NCI-H1694 treated with DMSO at 0.1 percent for 48 hours (cell line): ENCODE results near the gene KCNH5.
"Not testable (repeated sequence)": the region's sequence is repeated elsewhere in the genome, so short reads cannot be mapped to it uniquely, and the experiment has no call there.

ENCODE experiments used
- DNase-seq: peaks from one replicate; lab custom pipeline; 2025; lab: John Stamatoyannopoulos, UW

The KCNH5 gene

DNA sequence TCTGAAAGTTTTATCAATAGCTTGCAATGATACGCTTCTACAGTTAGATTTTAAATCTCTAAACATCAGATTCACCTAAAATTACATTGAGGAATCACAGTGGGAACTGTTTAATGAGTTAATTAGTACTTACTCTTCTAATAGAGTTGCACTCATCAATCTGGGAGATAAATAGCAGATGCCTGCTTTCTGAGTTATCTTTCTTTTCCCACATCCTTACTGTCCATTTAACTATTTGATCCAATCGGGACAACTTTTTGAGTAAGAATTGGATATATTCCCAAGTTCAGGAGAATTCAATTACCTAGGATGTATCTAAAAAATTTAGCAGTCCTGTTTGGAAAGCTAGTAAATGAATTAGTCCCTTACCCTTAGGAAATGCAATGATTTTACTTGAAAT lies 162.3 kb downstream of the KCNH5 start:
- no peak for DNase-seq

DNA sequence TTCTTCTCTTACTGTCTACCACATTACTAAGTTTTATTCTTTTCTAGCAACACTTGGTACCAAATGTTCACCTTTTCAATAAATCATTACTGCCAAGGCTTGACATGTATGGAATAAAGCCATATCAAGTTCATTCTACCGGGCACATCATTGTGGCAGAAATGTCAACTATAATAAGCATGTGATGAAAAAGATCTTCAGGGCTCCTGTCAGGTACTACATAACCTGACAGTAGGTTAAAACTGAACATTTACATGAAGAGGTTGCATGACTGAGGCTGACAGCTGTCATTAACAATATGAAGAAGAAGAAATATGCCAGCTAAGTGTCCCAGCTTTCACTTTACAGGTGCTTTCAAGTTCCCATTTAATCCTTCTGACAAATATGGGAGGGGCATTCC lies 178.9 kb downstream of the KCNH5 start:
- DNase-seq: no peak

DNA sequence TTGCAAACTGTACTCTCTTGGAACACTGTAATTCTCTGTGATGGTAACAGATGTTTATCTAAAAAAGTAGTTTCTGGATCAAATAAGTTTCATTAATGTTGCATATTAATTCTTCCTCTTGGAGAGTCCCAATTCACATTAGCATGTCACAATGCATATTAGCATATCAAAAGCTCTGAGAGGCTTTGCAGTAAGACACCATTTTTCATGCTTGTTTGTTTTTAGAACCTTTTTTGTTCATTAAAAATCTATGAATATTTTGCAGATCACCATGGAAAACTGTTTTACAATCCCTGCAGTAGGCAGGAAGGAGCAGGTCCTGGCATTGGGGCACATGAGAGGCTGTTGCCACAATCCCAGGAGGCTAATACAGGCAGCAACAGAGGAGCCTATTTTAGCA lies 180.7 kb downstream of the KCNH5 start:
- no peak for DNase-seq

- DNase-seq: not testable (repeated sequence)
These were observed 187.2 kb downstream of the KCNH5 start for GRCh38 chr14:62858011-62858410.

DNA sequence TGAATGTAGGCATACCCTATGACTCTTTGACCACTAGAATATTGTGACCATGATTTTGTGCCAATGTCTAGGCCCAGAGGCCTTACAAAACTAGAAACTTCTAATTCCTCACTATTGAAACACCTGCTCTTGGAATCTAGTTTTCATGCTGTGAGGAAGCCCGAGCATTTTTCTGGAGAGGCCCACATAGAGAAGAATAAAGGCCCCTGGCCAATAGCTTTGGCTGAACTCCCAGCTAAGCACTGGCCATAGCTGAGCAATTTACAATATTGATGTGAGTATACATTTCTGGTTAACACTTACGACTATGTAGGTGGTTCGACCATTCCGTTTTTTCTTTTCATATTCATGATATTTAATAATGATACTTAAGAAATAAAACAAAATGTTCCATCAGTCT lies 190.3 kb downstream of the KCNH5 start:
- no peak for DNase-seq

GRCh38 chr14:62847168-62847567 lies 198.1 kb downstream of the KCNH5 start:
- no peak for DNase-seq

DNA sequence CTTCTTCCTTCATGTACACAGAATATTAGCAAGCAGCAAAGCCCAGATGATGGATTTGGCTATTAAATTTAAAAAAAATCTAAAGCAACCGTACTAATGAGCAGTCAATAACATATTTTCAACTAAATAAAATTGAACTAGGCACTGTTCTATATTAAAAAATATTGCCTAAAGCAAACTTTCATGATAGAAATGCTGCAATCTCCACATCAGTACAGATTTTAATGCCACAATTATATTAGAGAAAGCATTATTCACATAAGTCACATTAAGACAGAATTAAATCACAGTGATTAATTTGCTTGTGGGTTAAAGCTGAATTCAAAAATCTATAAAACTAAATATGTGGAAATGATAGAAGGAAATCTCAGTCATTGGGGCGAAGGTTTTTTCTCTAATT lies 200.7 kb downstream of the KCNH5 start:
- DNase-seq: no peak

- DNase-seq: no peak
These were observed 221.2 kb downstream of the KCNH5 start for GRCh38 chr14:62824086-62824485.

DNA sequence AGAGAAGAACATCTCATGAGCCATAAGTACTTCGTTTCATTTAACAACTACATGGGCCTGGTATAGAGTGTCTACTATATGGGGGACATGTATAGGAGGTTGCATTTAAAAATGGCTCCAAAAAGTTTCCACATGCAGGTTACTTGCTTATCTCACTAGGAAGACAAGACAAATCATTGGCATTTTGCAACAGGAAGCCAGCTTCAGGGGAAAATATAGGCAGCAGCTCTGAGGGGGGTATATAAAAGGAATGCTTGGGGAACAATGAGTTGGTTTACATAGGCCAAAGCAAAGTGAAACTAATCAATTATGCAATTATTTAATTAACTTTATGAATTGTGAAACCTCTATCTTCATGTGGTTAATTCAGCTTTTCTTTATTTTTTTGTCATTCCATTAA lies 225.3 kb downstream of the KCNH5 start:
- no peak for DNase-seq

DNA sequence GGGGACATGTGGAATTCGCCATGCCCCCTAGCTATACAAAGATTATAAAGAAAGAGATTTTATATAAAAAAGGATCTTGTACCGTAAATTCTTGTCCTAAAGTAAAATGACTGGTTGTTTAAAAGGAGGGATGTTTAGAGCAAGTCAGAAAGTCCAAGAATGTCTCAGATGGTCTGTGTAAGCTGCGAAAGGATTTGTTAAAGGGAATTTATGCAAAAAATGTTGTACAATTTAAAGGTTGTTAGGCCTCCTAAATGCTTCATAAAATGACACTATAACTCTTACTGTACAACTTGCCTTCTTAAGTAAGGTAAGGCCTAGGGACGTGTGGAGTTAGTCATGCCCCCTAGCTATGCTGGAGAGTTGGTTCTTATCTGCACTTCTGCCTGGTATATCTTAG lies 237.6 kb downstream of the KCNH5 start:
- DNase-seq: no peak

DNA sequence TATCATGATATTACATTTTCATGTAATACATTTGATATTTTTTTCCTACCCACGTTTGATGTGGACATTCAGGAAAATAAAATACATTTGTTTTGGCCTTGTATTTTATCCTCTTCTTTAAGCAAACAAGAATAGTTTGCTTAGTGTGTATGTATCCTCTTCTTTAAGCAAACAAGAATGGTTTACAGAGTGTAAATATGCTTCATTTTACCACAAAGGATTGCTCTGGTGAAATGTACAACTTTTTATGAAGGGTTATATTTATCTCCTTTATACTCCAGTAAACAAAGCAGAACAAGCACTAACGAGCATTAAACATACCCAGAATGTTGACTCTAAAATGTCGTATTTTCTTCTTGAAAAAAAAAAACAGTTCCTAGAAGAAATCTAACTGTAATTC lies 244.7 kb downstream of the KCNH5 start:
- DNase-seq: no peak

DNA sequence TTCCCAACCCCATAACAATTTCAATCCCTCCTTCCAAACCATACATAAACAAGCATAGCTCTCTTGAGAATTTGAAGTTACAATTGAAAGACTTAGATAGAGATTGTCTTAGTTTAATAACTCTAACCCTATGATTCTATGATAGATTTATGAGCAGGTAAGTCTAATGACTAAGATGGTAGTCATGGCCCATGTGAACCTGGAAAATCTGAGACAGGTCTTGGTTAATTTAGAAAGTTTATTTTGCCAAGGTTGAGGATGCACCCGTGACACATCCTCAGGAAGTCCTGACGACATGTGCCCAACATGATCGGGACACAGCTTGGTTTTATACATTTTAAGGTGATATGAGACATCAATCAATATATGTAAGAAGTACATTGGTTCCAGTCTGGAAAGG lies 248.8 kb downstream of the KCNH5 start:
- DNase-seq: no peak

GRCh38 chr14:62792578-62792977 lies 252.7 kb downstream of the KCNH5 start:
- DNase-seq: no peak

- DNase-seq: not testable (repeated sequence)
These were observed 263.9 kb downstream of the KCNH5 start for GRCh38 chr14:62781328-62781727.

GRCh38 chr14:62778852-62779251 lies 266.4 kb downstream of the KCNH5 start:
- DNase-seq: no peak

DNA sequence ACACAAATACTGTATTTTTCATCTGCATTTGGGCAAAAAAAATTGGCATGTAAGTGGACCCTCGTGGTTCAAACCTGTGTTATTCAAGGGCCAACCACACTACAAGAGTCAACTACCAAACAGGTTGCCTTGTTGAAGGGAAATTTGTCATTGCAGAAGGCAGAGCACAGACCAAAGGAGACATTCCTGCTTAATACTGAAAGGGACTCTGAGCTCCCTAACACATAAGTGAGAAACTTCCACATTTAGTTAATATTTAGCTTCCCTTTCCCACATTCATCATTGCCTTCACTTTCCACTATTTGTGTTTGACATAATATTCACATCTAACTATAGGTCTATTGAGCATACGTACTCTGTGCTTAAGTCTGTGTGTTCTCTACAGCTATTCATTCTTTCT lies 266.9 kb downstream of the KCNH5 start:
- DNase-seq: no peak

DNA sequence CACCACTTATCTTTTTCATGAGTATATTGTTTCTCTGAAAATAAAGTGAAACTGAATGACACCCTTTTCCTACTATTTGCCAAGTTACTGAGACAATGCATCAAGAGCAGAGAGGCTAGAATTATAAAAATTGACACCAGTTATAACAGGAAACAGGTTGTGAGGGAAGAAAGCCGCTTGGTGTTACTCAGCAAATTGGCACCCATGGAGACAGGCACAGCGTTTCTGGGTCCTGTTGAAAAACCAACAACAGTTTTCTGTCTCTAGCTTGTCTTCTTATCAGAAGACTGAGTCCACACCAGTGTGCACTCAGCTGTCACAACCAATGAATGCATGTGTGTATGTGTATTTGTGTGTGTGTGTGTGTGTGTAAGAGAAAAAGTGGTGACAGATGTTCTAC lies 267.7 kb downstream of the KCNH5 start:
- DNase-seq: no peak

DNA sequence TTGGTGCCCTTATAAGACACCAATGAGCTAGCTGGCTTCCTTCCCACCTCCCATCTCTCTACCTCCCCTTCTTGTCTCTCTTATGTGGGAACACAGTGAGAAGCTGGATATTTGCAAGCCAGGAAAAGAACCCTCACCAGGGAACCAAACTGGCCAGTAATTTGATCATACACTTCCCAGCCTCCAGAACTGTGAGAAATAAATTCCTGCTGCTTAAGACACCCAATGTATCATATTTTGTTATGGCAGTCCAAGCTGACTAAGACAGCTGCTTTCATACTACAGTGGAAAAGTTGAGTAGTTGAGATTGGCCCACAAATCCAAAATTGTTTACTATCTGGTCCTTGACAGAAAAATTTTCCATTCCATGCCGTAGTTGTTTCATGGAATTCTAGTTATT lies 269.0 kb downstream of the KCNH5 start:
- DNase-seq: no peak

DNA sequence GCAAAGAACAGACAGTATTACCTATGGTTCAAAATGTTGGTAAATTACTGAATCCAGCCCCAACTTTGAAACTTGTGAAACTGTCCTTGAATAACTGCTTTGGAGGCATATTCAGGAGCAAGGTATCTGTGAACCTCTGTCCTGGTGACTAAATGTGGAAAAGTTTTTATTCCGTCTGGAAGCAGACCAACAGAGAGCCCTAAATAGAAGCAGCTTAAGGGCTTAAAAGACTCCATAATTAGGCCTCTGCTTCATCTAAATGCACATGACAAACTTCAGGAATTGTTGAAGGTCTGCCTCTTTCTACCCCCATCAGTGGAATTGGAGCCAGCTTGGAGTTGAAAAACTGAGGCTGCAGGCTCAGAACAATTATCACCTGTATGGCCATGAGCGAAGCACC lies 276.5 kb downstream of the KCNH5 start:
- no peak for DNase-seq

- no peak for DNase-seq
These were observed 281.3 kb downstream of the KCNH5 start for GRCh38 chr14:62763951-62764350.

DNA sequence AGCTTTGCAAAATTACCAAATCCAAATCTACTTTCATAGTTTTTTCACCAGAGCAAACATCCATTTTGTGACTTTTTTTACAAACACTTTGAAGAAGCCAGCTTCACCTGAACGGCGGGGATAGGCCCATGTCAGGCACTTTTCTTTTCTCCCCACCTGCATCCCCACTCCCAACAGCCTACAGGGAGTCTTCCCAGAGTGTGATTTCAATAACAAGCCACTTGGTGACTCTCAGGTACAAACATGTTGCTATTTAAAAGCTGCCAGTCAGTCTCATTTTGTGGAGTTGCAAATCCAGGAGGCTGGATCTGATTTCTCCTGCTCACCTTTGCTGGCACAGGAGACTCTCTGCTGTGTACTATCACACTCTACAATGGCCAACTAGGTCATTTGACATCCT lies 285.5 kb downstream of the KCNH5 start:
- no peak for DNase-seq

- not testable (repeated sequence) for DNase-seq
These were observed 298.4 kb downstream of the KCNH5 start for GRCh38 chr14:62746881-62747280.

- DNase-seq: no peak
These were observed 299.8 kb downstream of the KCNH5 start for GRCh38 chr14:62745496-62745895.

DNA sequence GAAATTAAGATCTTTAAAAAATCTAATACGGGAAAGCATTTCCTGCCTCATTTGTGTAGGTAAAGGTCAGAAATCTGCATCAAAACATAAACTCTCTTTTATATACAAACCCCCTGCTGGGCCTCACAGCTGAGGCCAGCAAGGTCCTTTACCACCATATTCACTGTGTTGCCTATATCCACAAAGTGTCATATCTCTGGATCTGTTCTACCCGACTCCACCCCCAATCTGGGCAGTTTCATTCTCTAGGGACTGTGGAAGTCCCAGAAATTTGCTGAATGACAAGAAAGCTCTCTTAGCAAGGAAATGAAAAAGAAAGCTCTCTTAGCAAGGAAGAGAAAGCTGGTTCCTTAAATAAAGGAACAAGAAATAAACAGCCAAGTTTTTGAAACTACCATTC lies 301.7 kb downstream of the KCNH5 start:
- DNase-seq: no peak

- no peak for DNase-seq
These were observed 302.1 kb downstream of the KCNH5 start for GRCh38 chr14:62743118-62743517.
